Measurements from ENCODE around the gene MT1E.
"Not testable (repeated sequence)": the region's sequence is repeated elsewhere in the genome, so short reads cannot be mapped to it uniquely, and the experiment has no call there.

MT1E gene

GRCh38 chr16:56672761-56673536 lies 47.4 kb downstream of the MT1E start:
- no peak for DNase-seq (ENCODE audit: low read depth)

DNA sequence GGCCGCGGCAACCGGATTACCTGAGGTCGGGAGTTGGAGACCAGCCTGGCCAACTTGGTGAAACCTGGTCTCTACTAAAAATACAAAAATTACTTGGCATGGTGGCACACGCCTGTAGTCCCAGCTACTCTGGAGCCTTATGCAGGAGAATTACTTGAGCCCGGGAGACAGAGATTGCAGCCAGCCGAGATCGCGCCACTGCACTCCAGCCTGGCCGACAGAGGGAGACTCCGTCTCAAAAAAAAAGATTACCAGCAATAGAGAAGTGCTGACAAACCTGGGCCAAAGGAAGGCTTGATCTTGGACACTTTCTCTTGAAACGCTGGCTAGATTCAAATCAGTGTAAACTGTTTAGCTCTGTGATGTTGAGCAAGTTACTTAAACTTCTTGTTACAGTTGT lies 48.3 kb downstream of the MT1E start:
- no peak for DNase-seq (ENCODE audit: low read depth)

DNA sequence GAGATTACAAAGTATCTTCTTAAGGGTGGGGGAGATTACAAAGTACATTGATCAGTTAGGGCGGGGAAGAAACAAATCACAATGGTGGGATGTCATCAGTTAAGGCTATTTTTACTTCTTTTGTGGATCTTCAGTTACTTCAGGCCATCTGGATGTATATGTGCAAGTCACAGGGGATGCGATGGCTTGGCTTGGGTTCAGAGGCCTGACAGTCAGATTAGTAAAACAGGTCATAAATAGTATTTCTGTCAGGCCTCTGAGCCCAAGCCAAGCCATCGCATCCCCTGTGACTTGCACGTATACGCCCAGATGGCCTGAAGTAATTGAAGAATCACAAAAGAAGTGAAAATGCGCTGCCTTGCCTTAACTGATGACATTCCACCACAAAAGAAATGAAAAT lies 49.0 kb downstream of the MT1E start:
- not testable (repeated sequence) for DNase-seq (ENCODE audit: low read depth)

DNA sequence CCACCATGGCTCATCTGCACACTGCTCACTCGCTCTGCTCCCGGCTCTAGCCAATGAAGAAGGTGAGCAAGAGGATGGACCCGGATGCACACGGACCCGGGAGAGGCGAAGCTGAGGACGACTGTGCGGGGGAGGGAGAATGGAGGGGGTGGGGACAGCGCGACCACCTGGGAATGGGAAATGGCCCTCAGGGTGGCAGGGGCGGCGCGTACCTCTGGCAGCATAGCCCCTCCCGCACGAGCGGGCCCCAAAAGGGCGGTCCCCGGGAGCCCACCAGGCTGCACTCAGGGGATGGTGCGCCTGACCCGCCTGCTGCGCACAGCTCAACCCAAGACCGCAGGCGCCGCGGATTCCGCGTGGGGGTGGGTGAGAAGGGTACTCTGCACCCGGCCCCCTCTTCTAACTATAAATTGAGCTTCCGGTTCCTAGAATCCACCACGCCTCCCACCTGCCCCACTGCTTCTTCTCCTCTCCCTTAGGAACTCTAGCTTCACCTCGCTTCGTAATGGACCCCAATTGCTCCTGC lies 50.2 kb downstream of the MT1E start:
- DNase-seq (ENCODE audit: low read depth), result peak; percentile 60
